ENCODE data around the gene BSPRY. TPM values are rescaled to one million over a fixed set of nuclear protein-coding genes. Genes with fewer than 3 reads are reported as not detected.
A peak's percentile ranks its signal among the peaks of the same experiment; 100 is the strongest.
"Not testable (repeated sequence)": the region's sequence is repeated elsewhere in the genome, so short reads cannot be mapped to it uniquely, and the experiment has no call there.

Gene BSPRY
- total RNA-seq, 1 donor from 2014 or later: 2.6 TPM

DNA sequence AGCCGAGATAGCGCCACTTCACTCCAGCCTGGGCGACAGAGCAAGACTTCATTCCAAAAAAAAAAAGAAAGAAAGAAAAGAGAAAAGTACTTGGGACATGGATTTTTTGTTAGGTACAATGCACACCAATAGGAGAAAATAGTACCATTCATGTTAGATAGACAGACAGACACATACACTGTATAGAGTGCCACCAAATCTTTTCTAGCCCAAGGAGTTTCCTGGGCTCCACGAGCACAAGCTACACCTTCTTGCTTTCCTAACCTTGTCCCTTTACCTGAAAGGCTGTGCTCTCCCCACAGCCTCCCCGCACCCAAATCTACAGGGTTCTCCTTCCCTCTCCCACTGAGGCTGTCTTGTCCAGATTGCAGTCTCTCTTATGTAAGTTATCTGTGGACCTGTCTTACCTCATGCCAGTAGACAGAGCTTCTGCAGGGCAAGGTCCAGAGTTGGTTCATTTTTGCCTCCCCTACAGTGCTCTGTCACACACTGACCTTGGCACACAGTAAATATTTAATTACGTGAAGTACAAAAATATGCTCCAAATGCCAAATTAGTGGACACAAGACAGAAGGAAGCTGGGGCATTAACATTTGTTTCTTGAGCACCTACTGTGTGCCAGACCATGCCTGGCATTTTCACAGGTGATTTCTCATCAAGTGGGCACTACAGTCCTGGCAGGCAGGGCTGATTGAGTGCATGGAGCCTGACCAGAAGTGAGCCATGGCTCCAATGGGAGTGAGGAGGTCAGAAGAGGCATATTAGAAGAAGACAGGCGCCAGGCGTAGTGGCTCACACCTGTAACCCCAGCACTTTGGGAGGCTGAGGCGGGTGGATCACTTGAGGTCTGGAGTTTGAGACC lies 45.9 kb downstream of the BSPRY start:
- DNase-seq: no peak

DNA sequence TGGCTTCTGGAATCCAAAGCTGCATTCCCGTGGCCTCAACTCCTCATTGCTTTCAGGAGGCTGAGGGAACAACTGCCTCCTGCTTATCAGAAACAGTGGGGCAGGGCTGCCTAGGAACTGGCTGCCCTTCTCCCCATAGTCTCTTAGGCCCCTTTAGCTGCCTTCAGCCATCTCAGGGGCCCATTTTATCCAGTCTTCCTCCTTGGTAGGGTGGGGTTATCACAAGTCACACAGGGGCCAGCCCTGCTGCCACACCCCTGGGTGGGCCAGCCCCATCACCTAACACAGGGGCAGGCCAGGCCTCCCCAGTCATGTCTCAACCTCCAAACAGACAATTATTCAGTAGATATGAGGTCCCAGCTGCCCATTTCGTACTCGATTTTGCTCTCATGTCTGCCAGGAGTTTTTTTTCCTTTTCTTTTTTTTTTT lies 47.9 kb downstream of the BSPRY start:
- no peak for DNase-seq

DNA sequence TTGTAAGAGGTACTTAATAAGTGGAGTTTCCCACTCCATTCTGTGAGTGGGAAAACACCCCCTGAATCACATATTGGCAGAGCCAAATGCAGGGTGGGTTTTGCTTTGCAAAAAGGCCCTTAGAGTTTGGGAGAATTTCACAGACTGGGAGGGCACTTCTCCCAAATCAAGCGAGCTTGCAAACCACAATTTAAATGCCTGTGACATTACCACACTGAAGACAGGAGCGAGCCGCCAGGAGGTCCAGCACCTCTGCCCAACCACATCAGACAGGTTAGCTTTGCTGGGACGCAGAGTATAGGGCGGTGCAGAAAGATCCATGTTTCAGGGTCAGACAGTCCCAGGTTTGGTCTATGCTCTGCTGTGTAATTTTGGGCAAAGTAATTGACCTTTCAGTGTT lies 49.5 kb downstream of the BSPRY start:
- no peak for DNase-seq

DNA sequence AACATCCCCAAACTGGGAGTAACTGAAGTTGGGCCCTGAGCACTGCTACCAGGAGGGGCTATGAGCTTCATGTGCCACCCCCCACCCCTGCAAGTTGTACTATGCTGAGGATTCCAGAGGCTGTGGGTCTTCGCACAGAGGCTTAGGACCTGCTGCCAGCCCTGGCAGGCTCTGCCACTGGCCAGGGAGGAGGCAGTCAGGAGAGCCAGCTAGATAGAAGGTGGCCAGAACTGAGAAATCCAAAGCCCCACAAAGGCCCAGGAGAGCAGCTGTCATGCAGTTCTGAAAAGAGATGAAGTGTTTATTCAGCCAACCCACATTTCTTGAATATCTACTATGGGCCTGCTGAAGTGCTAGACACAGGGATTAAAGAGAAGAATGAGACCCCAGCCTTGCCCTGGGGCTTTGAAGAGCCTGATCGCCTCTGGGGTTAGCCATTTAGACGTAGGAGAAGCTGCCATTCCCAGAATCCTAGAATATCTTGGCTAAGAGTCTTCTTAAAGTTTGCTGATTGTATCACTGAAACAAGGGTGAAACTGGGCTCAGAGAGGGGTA lies 50.4 kb downstream of the BSPRY start:
- DNase-seq: no peak

DNA sequence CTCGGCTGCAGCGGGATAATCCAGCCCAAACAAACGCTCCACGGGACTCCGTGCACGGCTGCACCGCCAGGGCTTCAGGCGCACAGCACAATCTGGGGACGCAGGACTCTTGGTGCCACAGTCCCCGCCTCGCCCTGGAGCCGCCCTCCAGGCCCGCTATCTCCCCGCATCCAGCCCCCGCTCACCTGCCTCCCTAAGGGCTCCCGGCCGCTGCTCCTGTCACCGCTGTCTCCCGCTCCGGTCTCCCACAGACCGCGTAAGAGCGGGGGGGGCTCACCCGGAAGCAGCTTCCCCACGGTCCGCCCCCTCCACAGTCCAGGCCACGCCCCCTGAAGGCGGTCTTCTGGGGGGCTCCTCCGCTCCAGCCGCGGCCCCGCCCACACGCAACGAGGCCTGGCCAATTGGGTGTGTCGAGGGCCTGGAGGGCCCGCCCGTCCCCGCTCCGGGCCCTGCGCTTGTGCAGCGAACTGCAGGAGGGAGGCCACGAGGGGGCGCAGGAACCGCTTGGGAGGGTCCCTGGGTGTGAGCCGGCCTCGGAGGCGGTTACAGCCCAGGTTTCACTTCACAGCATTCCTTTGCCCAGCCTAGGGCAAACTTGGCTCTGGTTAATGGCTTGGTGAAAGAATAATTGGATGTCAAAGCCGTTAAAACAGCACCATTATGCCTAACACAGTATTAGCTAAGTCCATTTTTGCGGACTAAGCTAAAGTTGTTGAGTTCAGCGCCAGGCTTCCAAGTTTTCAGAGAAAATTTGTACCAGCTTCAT lies 51.9 kb downstream of the BSPRY start, which contains the start of gene ALAD:
Gene ALAD (minus strand): TSS at position 258 of the 766 bp plus-strand sequence. CDS start 7,725 bp downstream, outside the sequence.
- peak; percentile 100 for DNase-seq

DNA sequence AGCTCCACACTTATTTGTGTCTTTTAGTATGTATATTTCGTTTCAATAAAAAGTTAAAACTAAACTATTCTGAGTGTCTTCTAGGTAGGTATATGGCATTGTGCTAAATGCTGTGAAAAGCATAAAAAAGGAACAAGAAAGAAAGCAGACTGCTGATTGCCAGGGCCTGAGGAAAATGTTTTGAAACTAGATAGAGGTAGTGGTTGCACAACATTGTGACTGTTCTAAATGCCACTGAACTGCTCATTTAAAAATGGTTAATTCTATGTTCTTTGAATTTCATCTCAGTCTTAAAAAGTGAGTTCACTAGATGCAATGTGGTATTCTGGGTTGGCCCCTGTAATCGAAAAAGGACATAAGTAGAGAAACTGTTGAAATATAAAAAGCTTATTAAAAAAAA lies 54.3 kb downstream of the BSPRY start:
- no peak for DNase-seq

DNA sequence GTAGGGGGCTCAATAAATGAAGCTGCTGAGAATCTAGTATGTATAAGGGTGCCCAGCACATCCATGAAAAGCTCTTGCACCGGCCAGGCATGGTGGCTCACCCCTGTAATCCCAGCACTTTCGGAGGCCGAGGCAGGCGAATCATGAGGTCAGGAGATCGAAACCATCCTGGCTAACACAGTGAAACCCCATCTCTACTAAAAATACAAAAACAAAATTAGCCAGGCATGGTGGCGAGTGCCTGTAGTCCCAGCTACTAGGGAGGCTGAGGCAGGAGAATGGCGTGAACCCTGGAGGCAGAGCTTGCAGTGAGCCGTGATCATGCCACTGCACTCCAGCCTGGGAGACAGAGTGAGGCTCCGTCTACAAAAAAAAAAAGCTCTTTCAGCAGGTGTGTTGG lies 57.0 kb downstream of the BSPRY start:
- DNase-seq: not testable (repeated sequence)

DNA sequence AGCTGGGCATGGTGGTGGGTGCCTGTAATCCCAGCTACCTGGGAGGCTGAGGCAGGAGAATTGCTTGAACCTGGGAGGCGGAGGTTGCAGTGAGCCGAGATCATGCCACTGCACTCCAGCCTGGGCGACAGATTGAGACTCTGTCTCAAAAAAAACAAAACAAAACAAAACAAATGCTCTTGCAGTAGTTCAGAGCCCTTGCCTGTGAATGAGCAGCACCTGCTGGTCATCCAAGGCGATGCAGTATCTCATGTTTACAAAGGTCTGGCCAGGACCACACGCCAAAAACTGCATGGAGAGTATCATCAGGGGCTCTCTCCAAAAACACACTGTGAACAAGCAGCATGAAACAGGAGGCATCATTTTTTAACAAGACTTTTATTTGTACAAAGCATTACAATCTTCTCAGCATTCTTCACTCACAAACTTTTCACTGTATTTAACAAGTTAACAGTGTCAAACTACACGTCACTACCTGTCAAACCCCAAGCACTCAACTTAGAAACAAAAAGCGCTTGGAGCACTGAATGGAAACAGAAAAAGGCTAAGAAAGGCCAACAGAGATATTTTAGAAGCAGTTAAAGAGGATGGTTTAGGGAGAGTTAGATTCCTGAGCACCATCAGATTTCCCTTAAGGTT lies 57.7 kb downstream of the BSPRY start:
- peak; percentile 81 for DNase-seq

DNA sequence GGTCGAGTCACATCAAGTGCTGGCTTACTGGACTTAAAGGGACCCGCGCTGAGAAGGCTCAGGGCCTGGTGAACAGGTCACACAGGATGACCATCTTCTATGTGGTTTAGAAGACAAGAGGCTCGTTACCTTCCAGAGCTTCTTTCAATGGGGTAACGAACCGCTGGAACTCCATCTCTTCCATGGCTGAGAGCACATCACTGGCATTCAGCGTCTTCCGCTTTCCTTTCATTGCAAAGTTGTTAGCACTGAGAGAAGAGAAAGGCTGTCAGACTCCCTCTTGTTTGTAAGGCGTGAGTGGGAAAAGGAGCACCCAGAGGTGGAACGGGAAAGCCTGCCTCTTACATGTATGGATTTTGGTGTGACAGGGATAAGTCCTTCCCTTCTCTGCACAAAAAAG lies 60.1 kb downstream of the BSPRY start:
- no peak for DNase-seq

DNA sequence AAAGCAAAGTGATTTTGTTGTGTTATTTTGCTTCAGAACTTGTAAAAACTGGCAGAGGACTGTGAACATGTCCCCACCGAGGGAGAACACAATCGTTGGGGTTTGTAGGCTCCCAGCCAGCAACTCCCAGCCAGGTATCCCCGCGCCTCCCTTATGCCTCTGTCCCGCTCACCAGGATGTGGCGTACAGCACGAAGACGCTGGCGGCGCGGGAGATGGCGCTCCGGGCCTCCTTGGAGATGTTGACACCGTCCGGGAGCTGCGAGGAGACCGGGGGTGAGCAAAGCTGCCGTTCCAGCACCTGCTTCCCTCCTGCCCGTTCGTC lies 60.5 kb downstream of the BSPRY start:
- no peak for DNase-seq

DNA sequence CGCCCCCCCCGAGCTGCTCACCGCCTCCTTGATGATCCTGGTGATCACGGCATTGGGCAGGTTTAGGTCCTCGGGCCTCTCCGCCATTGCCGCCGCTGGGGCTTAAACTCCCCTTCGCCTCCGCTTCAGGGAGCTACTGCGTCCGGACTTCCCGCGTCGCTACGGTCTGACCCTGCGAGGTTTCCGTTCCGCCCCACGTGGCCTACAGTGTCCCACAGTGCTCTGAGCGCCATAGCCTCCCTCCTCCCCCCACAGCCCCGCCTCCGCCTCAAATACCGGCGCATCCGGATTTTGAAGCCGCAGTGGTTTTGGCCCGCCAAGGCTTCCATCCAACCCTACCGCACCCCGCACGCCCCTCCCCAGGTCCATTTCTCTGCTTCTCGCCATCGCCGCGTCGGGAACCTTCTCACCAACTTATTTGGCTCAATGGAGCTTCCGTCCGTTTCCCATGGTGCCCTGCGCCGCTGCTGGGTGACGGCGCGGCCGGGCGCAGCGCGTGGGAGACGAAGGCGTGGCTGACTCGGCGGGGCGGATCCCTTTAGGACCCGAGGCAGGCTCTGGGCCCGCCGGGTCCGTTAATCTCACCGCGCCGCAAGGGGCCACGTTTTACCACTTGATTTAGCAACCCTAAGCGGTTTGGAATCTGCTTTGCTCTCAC lies 61.0 kb downstream of the BSPRY start, which contains the start of the genes C9orf43 and POLE3:
Gene C9orf43 (plus strand): TSS at position 541 of the 658 bp plus-strand sequence. CDS start 2,747 bp downstream, outside the sequence.
Gene POLE3 (minus strand): TSS at position 469 of the 658 bp plus-strand sequence. CDS start 382 bp downstream, at position 87.
- peak; percentile 98 for DNase-seq

DNA sequence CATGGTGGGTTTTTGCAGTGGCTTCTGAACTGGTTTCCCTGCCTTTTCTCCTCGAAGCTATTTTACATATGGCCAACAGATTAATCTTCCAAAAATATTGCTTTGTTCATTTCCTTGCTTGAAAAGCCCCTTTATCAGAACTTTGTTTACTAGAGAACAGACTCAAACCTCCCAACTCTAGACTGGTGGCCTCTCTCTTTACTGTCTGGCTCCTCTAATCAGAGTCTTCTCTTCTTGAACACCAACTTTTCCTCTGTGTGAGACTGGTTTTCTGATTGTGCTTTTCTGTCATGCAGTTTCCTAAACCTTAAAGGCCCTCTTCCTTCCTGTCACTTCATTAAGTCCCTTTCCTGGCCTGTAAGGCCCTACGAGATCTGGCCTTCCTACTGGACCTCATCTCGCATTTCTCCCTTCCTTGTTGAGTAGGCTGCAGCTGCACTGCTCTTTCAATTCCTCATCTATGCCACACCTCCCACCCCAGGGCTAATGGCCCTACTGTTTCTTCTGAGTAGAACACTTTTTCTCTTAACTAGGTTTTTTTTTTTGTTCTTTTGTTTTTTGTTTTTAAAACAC lies 66.9 kb downstream of the BSPRY start:
- DNase-seq: no peak

DNA sequence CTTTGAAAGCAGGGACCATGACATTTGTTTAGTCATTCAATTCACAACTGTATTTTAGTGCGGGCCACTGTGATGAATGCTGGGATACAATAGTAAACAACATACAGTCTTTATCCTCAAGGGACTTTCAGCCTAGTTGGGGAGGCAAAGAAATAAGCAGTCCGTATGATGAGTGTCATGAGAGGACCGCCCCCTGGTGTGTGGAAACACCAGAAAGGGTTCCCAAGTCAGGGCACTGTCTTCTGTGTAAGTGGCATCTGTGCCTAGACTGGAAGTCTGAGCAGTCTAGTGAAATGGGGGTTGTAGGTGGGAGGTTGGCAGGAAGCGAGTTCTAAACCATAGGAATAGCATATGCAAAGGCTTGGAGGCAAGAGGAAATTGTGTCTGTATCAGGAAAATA lies 68.0 kb downstream of the BSPRY start:
- no peak for DNase-seq

Other genes with a start within 250 kb of the BSPRY start
- 6.7 TPM for gene SLC31A2, start 198.5 kb upstream of the BSPRY start, total RNA-seq
- gene FKBP15, start 128.3 kb upstream of the BSPRY start, total RNA-seq: 26.3 TPM
- 11.8 TPM for gene SLC31A1, start 128.0 kb upstream of the BSPRY start, total RNA-seq
- gene CDC26, start 74.0 kb upstream of the BSPRY start, total RNA-seq: 32.1 TPM
- 18.7 TPM for gene PRPF4, start 73.9 kb upstream of the BSPRY start, total RNA-seq
- 0.21 TPM for gene RNF183, start 46.2 kb upstream of the BSPRY start, total RNA-seq
- gene WDR31, start 9.3 kb upstream of the BSPRY start, total RNA-seq: 3.7 TPM
- gene HDHD3, start 27.4 kb downstream of the BSPRY start, total RNA-seq: 13.0 TPM
- gene ALAD, start 51.7 kb downstream of the BSPRY start, total RNA-seq: 27.8 TPM
- 36.5 TPM for gene POLE3, start 61.1 kb downstream of the BSPRY start, total RNA-seq
- 0.92 TPM for gene C9orf43, start 61.2 kb downstream of the BSPRY start, total RNA-seq
- 59.9 TPM for gene RGS3, start 114.2 kb downstream of the BSPRY start, total RNA-seq

Measured in tongue (tissue), 2 donors.